Measurements from ENCODE around the gene RCOR3. TPM values are rescaled to one million over a fixed set of nuclear protein-coding genes. Genes with fewer than 3 reads are reported as not detected.

RCOR3 gene
- total RNA-seq, 1 donor from 2014 or later, result 14.2 TPM

GRCh38 chr1:211333906-211334305 is 74.7 kb downstream of the RCOR3 start:
- TF ChIP-seq CTCF (conservative IDR thresholded peaks at IDR 0.05; ENCODE audit: low read depth, low read length), result no peak
- DNase-seq (ENCODE audit: low read depth), result no peak
- no peak overlapping the region for H3K4me3 ChIP-seq (ENCODE audit: low read depth, low read length)

- DNase-seq (ENCODE audit: low read depth), result no peak
- no peak overlapping the region for H3K4me3 ChIP-seq (ENCODE audit: low read depth, low read length)
- TF ChIP-seq CTCF (conservative IDR thresholded peaks at IDR 0.05; ENCODE audit: low read depth, low read length), result no peak
These were observed 75.8 kb downstream of the RCOR3 start for GRCh38 chr1:211334986-211335385.

GRCh38 chr1:211335522-211336157 is 76.5 kb downstream of the RCOR3 start:
- no peak for DNase-seq (ENCODE audit: low read depth)
- TF ChIP-seq CTCF (conservative IDR thresholded peaks at IDR 0.05; ENCODE audit: low read depth, low read length), result no peak
- no peak overlapping the region for H3K4me3 ChIP-seq (ENCODE audit: low read depth, low read length)

GRCh38 chr1:211336161-211336560 is 77.0 kb downstream of the RCOR3 start:
- no peak for TF ChIP-seq CTCF (conservative IDR thresholded peaks at IDR 0.05; ENCODE audit: low read depth, low read length)
- H3K4me3 ChIP-seq (ENCODE audit: low read depth, low read length), result no peak overlapping the region
- DNase-seq (ENCODE audit: low read depth), result no peak

- no peak overlapping the region for H3K4me3 ChIP-seq (ENCODE audit: low read depth, low read length)
- DNase-seq (ENCODE audit: low read depth), result no peak
- TF ChIP-seq CTCF (conservative IDR thresholded peaks at IDR 0.05; ENCODE audit: low read depth, low read length), result no peak
These were observed 77.6 kb downstream of the RCOR3 start for GRCh38 chr1:211336775-211337174.

GRCh38 chr1:211337430-211338223 is 78.5 kb downstream of the RCOR3 start:
- TF ChIP-seq CTCF (conservative IDR thresholded peaks at IDR 0.05; ENCODE audit: low read depth, low read length), result no peak
- no peak for DNase-seq (ENCODE audit: low read depth)
- no peak overlapping the region for H3K4me3 ChIP-seq (ENCODE audit: low read depth, low read length)
